ENCODE measurements around the gene RANBP10.
"Not testable (repeated sequence)": the region's sequence is repeated elsewhere in the genome, so short reads cannot be mapped to it uniquely, and the experiment has no call there.

RANBP10 gene

DNA sequence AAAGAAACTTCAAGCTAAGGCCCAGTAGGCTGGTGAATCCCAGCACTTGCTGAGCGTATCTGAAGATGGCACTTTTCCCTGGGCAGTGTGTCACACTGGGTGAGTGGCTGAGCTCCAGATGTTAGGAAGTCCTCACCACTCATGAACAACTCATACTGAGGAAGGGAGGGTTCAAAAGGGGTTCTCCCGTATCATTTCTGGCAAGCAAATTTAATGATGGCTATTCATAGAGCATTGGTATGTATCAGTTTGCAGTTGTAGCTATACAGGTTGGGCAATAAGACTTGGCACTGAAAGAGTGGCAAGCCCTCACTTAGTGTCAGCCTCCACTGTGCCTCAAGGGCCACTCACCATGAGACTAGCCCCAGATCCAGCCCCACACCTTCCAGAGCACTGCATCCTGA lies 98.0 kb downstream of the RANBP10 start:
- no peak for DNase-seq

DNA sequence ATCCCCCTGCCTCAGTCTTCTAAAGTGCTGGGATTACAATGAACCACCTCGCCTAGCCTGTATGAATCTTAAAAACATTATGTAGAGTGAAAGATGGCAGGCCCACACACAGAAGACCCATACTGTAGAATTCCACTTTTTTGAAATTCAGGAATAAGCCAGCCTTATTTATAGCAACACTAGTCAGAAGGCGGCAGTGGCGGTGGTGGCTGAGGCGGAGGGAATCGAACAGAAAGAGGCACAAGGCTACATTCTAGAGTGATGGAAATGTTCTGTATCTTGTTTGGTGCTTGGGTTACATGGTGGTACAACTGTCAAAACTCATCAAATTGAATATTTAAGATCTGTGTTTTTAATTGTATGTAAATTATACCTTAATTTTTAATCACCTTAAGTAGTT lies 98.6 kb downstream of the RANBP10 start:
- DNase-seq = no peak

DNA sequence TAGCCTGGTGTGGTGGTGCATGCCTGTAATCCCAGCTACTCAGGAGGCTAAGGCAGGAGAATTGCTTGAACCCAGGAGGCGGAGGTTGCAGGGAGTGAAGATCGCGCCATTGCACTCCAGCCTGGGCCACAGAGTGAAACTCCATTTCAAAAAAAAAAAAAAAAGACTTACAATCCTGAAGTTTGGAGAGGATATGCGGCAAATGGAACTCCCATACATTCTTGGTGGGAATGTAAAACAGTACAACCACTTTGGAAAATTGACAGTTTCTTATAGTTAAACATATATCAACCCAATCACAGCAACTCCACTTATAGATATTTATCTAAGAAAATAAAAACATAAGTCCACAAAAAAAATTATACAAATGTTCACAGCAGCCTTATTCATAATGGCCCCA lies 99.2 kb downstream of the RANBP10 start:
- no peak for DNase-seq

DNA sequence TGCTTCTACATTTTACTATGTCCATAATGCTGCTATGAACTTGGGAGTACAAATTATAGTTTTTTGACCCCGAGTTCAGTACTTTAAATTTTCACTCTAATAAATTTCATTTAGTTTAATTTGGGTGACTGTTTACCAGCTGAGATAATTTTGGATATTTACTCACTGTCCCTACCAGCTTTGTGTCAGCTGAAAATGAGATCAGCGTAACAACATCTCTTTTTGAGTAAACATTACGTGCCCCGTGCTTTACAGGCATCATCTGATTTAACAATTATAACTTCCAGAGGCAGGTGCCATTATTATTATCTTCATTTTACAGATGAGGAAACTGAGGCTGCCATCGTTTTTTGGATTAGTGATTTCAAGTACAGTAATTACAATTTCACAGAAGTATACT lies 102.2 kb downstream of the RANBP10 start:
- DNase-seq = no peak

DNA sequence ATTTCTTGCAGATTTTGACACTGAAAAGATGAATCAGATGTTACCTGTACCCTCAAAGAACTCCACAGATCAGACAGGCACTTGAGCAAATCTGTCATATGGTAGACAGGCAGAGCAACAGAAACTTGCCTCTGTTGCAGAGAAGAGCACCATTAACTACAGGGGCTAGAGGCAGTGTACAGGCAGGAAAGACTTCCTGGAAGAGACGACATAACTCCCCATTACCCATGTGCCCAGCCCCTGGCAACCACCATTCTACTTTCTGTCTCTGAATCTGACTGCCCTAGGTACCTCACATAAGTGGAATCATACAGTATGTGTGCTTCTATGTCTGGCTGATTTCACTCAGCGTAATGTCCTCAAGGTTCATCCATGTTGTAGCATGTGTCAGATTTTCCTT lies 102.7 kb downstream of the RANBP10 start:
- no peak for DNase-seq

DNA sequence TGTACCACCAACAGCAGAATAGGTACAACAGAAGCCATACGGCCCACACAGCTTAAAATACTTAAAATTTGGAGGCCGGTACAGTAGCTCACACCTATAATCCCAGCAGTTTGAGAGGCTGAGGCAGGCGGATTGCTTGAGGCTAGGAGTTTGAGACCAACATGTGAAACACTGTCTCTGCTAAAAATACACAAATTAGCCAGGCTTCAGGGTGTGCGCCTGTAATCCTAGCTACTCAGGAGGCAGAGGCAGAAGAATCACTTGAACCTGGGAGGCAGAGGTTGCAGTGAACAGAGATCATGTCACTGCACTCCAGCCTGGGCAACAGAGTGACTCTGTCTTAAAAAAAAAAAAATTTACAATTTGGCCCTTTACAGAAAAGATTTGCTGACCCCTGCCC lies 104.2 kb downstream of the RANBP10 start:
- DNase-seq = no peak

DNA sequence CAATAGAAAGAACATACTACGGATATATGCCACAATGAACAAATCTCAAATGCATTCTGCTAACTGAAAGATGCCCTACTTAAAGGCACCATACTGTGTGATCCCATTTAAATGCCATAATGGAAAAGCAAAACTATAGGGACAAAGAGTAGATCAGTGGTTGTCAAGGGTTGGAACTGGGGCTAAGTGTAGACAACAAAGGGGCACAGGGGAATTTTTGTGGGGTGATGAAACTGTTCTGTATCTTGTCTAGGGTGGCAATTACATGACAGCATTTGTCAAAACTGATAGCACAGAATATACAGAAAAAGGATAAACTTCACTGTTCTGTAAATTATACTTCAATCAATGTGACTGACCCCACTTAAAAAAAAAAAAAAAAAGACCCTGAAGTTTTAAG lies 104.9 kb downstream of the RANBP10 start:
- no peak for DNase-seq

DNA sequence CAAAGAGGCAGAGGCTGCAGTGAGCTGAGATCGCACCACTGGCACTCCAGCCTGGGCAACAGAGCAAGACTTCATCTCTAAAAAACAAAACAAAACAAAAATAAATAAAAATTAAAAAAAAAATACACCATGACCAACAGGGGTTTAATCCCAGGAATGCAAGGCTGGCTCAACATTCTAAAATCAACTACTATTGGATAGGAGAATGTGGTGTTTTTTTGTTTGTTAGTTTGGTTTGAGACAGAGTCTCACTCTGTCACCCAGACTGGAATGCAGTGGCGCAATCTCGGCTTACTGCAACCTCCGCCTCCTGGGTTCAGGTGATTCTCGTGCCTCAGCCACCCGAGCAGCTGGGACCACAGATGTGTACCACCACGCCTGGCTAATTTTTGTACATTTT lies 107.1 kb downstream of the RANBP10 start:
- DNase-seq = no peak

DNA sequence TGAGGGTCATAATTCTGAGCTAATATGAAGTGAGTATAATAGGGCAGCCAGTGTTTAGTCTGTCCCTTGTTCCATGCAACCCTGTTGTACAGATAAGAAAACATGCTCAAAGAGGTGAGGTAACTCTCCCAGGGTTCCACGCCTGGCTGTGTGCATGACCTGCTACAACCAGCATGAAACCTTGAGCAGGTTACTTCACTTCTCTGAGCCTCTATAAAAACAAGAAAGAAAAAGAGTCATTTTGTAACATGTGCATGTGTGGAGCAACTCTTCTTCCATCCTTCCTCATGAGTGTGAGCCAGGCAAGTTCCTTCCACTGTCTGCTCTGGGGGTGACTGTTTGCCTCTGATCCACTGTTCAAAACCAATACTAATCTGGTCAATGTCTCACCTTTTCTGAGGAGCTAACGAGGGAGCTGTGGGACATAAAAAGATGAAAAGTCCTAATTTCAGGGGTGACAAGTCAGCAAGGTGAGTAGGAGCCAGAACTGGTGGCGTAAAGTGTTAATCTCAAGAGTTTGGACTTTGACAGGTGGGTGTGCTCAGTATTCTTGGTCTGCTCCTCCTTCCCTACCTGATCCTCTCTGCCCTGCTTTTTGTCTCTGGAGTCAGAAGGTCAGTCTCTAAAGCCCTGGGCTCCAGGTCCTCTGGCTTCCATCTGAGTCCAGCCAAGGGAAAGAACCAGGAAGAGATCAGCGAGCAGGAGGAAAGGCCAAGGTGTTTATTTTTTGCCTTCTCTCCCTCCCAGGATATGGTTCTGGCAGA lies 108.8 kb downstream of the RANBP10 start:
- no peak for DNase-seq

DNA sequence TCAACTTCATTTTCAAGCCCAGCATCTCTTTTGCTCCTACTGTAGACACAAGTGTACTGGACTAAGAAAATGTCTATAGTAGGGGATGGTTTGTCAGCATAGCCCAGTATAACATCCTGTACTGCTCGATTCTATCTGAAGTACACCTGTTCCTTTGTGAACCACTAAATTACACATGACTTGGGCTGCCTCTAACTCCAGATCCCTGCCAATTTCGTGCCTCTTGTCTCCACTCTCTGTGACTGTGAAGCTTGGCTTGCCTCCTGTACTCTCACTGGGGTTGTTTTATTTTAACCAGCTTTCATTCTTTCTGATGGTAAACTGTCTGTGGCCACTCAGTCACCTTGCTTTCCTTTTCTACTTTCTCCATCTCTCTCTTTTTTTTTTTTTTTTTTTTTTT lies 111.7 kb downstream of the RANBP10 start:
- no peak for DNase-seq

DNA sequence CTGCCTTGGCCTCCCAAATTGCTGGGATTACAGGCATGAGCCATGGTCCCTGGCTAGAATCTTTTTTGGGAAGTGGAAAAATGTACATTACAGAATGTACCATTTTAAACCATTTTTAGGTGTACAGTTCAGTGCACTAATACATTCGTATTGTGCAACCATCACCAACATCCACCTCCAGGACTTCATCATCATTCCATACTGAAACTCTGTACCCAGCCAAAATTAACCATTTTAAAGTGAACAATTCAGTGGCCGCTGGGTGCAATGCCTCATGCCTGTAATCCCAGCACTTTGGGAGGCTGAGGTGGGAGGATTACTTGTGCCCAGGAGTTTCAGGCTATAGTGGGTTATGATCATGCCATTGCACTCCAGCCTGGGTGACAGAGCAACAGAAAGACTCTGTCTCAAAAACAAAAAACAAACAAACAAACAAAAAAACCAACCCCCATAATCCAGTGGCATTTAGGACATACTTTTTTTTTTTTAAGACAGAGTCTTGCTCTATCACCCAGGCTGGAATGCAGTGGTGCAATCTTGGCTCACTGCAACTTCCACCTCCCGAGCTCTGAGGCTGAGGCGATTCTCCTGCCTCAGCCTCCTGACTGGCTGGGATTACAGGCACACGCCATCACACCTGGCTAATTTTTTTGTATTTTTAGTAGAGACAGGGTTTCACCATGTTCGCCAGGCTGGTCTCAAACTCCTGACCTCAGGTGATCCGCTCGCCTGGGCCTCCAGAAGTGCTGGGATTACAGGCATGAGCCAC lies 112.7 kb downstream of the RANBP10 start:
- not testable (repeated sequence) for DNase-seq

DNA sequence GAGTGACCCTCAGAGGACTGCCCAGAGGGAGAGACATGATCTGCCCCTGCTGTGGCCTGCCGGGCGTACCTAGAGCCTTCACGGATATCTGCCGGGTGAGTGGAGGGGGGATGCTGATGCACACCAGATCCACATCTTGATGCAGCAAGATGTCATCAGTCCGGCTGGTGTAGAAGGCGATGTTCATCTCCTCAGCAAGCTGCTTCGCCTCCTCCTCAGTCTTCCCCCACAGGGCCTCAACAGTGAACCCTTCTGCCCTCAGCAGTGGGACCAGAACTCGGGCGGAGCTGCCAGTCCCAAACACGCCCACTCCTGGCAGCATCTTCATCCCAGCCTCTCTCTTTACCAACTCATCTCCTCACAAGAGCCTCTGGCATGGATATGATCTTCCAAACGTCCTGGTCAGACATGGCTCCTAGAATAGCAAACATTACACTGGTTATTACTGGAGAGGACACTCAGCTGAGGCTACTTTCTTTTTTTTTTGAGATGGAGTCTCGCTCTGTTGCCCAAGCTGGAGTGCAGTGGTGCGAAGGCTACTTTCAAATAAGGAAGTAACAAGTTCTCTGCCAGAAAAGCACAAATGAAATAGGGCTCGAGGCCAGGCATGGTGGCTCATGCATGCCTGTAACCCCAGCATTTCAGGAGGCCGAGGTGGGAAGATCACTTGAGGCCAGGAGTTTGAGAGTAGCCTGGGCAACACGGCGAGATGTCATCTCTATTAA lies 120.8 kb downstream of the RANBP10 start:
- DNase-seq = no peak

DNA sequence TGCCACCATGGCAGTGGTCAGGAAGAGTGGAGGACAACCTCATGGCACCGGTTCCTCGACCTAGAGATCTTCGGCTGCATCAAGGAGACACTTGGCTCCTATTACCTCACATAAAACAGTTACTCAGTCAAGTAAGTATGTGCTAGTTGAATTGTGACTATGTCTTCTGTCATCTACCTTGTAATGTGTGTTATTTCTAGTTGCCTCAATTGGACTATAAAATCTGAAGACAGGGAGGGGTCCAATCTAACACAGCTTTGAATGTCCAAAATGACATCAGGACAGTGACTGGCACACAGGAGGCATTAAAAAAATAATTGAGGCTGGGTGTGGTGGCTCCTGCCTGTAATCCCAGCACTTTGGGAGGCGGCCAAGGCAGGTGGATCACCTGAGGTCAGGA lies 122.6 kb downstream of the RANBP10 start:
- no peak for DNase-seq

DNA sequence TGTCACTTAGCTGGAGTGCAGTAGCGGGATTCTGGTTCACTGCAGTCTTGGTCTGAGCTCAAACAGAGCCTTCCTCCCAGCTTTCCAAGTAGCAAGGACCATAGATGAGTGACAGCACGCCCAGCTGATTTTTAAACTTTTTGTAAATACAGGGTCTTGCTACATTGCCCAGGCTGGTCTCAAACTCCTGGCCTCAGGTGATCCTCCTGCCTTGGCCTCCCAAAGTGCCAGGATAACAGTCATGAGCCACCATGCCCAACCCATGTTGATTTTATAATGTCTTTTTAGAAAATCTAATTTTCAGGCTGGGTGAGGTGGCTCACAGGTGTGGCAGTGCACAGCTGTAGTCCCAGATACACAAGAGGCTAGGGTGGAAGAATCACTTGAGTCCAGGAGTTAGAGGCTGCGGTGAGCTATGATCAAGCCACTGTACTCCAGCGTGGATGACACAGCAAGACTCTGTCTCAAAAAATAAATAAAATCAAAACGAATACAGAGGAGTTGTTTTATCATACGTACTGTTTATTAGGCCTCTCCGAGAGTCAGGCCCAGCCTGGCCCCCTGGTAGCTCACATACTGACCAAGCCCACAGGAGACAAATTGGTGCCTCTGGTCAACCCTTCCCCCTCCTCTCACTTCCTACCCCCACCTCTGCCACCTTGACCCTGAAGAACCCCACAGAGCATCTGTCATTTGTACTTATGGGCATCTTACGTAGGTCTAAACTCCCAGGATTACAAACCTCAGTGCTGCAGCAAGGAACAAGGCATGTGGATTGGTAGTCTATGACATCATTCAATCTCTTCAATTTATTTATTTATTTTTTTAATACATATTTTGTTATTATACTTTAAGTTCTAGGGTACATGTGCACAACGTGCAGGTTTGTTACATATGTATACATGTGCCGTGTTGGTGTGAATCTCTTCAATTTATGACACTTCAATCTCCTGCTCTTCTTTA lies 126.1 kb downstream of the RANBP10 start:
- no peak for DNase-seq

DNA sequence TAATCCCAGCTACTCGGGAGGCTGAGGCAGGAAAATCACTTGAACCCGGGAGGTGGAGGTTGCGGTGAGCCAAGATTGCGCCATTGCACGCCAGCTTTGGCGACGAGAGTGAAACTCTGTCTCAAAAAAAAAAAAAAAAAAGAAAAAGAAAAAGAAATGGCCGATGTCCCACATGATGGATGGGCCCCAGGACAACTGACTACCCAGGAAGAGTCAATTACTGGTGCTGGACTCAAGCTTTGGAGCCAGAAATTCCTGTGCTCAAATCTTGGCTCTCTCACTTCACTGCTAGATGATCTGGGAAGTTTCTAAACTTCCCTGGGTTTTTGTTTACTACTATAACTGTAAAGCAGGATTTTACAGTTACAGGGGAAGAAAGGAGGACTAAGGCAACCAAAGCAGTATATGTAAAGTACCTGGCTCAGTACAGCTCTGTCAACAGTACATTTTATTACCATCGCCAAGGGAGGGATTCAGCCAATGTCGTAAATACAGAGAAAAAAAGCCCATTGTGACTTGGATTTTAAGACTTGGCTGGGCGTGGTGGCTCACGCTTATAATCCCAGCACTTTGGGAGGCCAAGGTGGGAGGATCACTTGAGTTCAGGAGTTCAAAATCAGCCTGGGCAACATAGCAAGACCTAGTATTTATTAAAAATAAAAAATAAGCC lies 127.9 kb downstream of the RANBP10 start:
- no peak for DNase-seq

DNA sequence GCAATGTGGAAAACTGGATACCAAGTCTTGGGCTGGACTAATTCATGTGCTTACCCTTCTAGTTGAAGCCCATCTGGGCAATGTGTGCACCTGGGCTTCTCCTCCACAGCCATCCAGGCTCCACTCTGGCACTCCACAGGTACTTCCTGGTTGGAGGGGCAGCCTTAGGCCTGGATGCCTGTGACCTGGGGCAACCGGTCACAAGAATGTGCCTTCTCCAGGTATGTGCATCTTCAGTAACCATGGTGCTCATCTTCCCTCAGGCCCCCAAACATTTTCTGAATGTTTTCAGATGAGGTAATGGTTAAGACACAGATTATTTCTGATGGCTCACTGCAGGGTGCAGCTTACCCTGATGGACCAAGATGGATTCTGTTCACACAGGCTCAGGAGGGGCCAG lies 128.6 kb downstream of the RANBP10 start:
- no peak for DNase-seq

DNA sequence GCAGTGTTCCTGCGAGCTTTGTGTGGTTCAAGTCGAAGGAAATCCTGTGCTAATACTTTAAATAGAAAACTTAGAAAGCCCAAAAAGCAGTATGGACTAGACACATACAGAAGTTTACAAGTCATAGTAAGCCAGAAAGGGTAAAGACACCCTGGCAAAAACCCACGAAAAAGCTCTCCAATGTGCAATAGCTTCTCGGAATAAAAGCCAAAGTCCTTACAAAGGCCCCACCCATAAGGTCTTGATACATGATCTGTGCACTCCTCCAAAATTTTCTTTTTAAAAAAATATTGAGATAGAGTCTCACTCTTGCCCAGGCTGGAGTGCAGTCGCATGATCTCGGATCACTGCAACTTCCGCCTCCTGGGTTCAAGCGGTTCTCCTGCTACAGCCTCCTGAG lies 129.4 kb downstream of the RANBP10 start:
- no peak for DNase-seq

DNA sequence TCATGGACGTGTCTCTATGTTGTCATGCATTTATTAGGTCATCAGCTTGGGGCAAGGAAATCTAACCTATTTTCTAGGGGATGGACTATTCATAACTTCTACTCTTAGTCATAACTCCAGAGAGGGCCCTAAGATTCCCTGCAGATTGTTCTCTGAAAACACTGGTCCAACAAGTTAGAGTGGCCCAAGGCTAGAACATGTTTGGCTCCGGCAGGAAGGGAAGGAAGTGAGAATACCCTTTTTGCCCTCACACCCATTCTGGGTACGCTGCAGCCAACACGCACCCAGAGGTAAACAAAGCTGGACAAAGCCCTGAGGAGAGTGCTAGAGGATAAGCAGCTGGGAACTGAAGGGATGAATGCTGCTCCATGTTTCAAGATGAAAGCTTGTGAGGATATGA lies 129.8 kb downstream of the RANBP10 start:
- DNase-seq = no peak

DNA sequence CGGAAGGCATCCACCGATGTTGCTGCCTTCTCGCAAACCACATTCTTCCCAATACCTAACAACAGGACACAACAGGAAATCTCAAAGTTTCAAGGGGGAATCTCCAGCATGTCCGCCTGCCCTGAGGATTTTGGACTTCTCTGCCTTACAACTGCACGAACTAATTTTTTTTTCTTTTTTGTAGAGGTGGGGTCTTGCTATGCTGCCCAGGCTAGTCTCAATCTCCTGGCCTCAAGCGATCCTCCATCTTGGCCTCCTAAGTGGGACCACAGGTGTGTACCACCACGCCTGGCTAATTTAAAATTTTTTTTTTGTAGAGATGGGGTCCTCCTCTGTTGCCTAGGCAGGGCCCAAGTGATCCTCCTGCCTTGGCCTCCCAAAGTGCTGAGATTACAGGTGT lies 130.4 kb downstream of the RANBP10 start:
- no peak for DNase-seq

DNA sequence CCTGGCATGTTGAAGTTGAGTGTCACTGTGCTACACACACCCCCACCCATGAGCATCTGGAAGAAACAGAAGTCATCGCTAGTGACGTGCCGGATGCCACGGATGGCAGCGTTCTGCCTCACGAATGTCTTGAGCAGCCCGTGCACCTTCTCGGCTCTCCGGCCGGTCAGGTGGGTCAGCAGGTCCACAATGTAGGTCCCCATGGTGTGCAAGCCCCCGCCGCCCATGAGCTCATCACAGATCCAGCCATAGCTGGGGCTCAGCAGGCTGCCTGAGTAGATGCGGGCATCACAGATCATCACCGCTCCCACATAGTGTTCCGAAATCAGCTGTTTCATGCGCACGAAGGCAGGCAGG lies 130.8 kb downstream of the RANBP10 start:
- no peak for DNase-seq

DNA sequence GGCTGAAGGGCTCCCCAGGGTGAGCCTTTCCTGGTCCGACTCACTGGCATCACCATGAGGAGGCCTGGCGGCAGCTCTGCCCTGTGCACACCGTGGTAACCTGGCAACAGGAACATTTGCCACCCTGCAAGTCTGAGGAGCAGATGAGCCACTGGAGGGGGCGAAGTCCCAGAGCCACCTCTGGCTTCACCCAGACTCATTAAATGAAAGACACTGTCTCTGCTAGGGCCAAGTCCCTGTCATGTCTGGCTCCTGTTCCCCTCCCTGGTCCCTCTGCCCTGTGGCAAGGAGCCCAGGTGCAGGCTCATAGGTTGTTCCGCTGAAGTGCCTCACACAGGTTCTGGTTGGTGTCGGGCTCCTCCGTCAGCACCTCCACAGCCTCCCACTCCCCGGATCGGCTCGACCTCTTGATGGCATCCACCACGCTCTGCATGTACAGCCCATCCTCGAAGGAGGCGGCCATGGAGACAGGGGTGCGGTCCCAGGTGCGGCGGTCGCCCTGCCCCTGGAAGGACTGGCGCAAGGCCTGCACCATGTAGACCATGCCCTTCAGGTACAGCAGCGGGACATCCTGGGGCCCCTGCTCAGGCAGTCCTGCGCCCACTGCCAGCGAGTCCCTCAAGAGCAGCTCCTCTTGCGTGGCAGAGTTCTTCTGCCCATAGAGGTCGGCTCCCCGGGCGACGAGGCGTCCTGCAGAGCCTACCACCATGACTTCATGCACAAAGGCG lies 131.3 kb downstream of the RANBP10 start:
- no peak for DNase-seq
